OCI-LY1 (cell line): ENCODE results near the gene BLOC1S1.

Source experiments
- H2AFZ ChIP-seq: fragments of 200-600 bp; sonication (generic), shearing (Covaris generic); 2 replicates; pipeline ENCODE4 v1.6.0; 2014; ENCODE audit warnings: antibody characterized with exemption, mild to moderate bottlenecking, low read length
- H3F3A ChIP-seq: fragments of 200-600 bp; sonication (generic), shearing (Covaris generic); 2 replicates; pipeline ENCODE4 v1.6.0; 2014; ENCODE audit warnings: mild to moderate bottlenecking, antibody characterized with exemption, low read length, moderate library complexity; ENCODE audit not compliant: insufficient read depth
- H3K27ac ChIP-seq: fragments of 200-600 bp; sonication (generic); 2 replicates; pipeline ENCODE4 v1.5.1; 2014; ENCODE audit warnings: low read length, mixed run types, mild to moderate bottlenecking, low read depth; ENCODE audit not compliant: poor library complexity, severe bottlenecking
- H3K27me3 ChIP-seq: fragments of 200-600 bp; sonication (generic); 2 replicates; pipeline ENCODE4 v1.6.0; 2014; ENCODE audit warnings: antibody characterized with exemption, mild to moderate bottlenecking, low read length, moderate library complexity; ENCODE audit not compliant: insufficient read depth
- H3K36me3 ChIP-seq: fragments of 200-600 bp; sonication (generic); 2 replicates; pipeline ENCODE4 v1.6.1; 2014; ENCODE audit warnings: mild to moderate bottlenecking, antibody characterized with exemption, low read length, moderate library complexity, mixed read lengths; ENCODE audit not compliant: insufficient read depth
- H3K4me1 ChIP-seq: fragments of 200-600 bp; sonication (generic); 2 replicates; pipeline ENCODE4 v1.5.1; 2014; ENCODE audit warnings: mild to moderate bottlenecking, low read length, moderate library complexity; ENCODE audit not compliant: insufficient read depth, severe bottlenecking
- H3K4me2 ChIP-seq: fragments of 200-600 bp; sonication (generic), shearing (Covaris generic); 2 replicates; pipeline ENCODE4 v1.6.1; 2014; ENCODE audit warnings: low read length
- H3K4me3 ChIP-seq: fragments of 200-600 bp; sonication (generic); 2 replicates; pipeline ENCODE4 v1.5.1; 2014; ENCODE audit warnings: low read length, low read depth, mild to moderate bottlenecking, mixed read lengths; ENCODE audit not compliant: poor library complexity, severe bottlenecking
- H3K79me2 ChIP-seq: fragments of 200-600 bp; shearing (Covaris generic); 2 replicates; pipeline ENCODE4 v1.6.1; 2016; ENCODE audit warnings: mixed run types, low read length, mixed read lengths; ENCODE audit not compliant: insufficient read depth
- H3K9ac ChIP-seq: fragments of 200-600 bp; sonication (generic), shearing (Covaris generic); 2 replicates; pipeline ENCODE4 v1.6.1; 2014; ENCODE audit warnings: mild to moderate bottlenecking, low read length, mixed read lengths
- H3K9me2 ChIP-seq: fragments of 200-600 bp; sonication (generic), shearing (Covaris generic); 2 replicates; pipeline ENCODE4 v1.6.1; 2014; ENCODE audit warnings: low read depth, mild to moderate bottlenecking, low read length, mixed read lengths
- H3K9me3 ChIP-seq: fragments of 200-600 bp; shearing (Covaris generic); 2 replicates; pipeline ENCODE4 v1.6.1; 2014; ENCODE audit warnings: low read length, mixed read lengths
- H4K20me1 ChIP-seq: fragments of 200-600 bp; sonication (generic), shearing (Covaris generic); 2 replicates; pipeline ENCODE4 v1.6.0; 2016; ENCODE audit warnings: mild to moderate bottlenecking, low read length; ENCODE audit not compliant: insufficient read depth
- EZH2 ChIP-seq: fragments of 200-600 bp; sonication (generic), shearing (Covaris generic); IDR thresholded peaks from 2 replicates; pipeline ENCODE4 v1.8.0; 2017; ENCODE audit warnings: borderline replicate concordance, mixed run types, mild to moderate bottlenecking, antibody characterized with exemption, low read length, moderate library complexity, mixed read lengths
- TF ChIP-seq, protein P1 (sequence below): fragments of 200-600 bp; sonication (generic), shearing (Covaris generic); IDR thresholded peaks from 2 replicates; pipeline ENCODE4 v1.5.1; 2017; ENCODE audit warnings: mild to moderate bottlenecking, antibody characterized with exemption, low read length, moderate library complexity, mixed read lengths

The BLOC1S1 gene

DNA sequence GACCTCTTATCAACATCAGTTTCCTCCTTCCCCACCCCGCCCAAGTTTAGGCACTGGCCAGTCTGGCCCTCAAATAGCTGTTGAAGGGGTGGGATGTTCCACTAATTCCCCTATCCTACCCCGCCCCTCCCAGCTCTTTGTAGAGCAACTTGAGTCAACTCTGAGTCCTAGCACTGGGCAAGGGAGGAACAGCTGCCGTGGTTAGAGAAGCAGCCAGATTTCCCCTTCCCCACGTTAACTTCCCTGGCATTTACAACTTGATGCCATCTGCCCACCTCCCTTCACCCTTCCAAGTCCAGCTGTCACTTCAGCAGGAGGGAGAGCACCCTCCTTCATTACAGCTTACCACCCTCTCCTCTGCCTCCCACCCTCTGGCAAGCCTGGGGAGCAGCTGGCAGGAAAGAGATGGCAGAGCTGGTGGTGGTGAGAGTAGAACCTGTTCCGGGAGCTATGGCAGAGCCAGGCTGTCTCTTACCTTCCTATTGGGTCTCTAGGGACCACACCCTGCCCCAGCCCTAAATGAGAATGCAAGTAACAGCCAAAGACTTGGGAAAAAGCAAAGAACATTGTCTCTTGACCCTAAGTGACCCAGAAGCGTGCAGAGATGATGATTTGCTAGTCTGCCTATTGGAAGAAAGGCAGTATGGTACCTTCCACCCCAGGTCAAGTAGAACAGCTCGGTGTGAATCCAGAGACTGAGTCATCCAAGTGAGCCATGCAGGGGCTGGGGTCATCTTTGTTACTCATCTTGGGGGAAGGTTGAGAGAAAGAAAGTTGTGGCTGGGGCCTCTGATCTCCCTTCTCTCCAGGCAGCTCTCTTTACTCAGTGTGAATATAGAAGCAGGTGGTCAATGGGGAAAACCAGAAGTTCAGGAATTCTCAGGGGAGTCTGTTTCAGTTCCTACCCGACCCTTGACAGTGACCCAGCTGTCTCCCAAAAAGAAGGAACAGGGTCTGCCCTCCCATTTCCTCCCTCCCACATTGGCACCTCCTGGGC is 1.5 kb downstream of the BLOC1S1 start:
- H3K9ac ChIP-seq: peak overlapping the region; percentile 82
- no peak overlapping the region for H2AFZ ChIP-seq
- H4K20me1 ChIP-seq: no peaks in the 10 kb centered on the region
- H3K4me3 ChIP-seq: peak overlapping the region; percentile 82
- no peaks in the 10 kb centered on the region for H3K36me3 ChIP-seq
- H3K27me3 ChIP-seq: no peaks in the 10 kb centered on the region
- H3K27ac ChIP-seq: peak overlapping the region; percentile 81
- no peaks in the 10 kb centered on the region for H3K79me2 ChIP-seq
- peaks cover 31% of the 10 kb centered on the region for H3K4me1 ChIP-seq
- peak overlapping the region; percentile 97 for H3K4me2 ChIP-seq
- no peaks in the 10 kb centered on the region for H3K9me3 ChIP-seq
- TF ChIP-seq EZH2: no peak
- TF ChIP-seq, protein P1, sequence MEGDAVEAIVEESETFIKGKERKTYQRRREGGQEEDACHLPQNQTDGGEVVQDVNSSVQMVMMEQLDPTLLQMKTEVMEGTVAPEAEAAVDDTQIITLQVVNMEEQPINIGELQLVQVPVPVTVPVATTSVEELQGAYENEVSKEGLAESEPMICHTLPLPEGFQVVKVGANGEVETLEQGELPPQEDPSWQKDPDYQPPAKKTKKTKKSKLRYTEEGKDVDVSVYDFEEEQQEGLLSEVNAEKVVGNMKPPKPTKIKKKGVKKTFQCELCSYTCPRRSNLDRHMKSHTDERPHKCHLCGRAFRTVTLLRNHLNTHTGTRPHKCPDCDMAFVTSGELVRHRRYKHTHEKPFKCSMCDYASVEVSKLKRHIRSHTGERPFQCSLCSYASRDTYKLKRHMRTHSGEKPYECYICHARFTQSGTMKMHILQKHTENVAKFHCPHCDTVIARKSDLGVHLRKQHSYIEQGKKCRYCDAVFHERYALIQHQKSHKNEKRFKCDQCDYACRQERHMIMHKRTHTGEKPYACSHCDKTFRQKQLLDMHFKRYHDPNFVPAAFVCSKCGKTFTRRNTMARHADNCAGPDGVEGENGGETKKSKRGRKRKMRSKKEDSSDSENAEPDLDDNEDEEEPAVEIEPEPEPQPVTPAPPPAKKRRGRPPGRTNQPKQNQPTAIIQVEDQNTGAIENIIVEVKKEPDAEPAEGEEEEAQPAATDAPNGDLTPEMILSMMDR: no peak
- H3F3A ChIP-seq: no peaks in the 10 kb centered on the region
- no peaks in the 10 kb centered on the region for H3K9me2 ChIP-seq

DNA sequence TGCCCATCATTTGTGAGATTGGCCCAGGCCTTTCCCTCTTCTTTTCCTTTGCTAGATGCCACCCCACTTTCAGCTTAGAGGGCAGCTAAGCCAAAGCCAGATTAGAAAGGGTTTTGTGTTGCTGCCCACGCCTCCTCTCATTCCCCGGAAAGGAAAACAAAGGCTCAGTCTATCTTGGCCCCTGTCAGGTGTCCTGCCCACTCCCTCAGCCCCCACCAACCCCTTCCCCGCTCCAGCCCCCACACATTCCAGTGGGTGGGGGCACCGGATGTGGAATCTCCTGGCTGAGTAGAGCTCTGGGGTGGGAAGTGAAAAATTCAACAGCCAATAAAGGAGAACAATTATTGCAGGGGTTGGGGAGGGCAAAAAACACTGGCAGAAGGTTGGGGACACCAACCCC is 2.2 kb downstream of the BLOC1S1 start:
- Histone ChIP-seq H3K9me3 (no peaks in the 10 kb centered on the region), H3K4me3 (no peak overlapping the region), H2AFZ (no peak overlapping the region), H3F3A (no peaks in the 10 kb centered on the region), H3K27ac (peak overlapping the region; percentile 81), H3K27me3 (no peaks in the 10 kb centered on the region), H3K9ac (no peak overlapping the region; the same call in 1 of the 2 replicates), H3K9me2 (no peaks in the 10 kb centered on the region), H3K79me2 (no peaks in the 10 kb centered on the region), H3K4me2 (peak overlapping the region; percentile 97; the same call in 1 of the 2 replicates), H4K20me1 (no peaks in the 10 kb centered on the region), H3K36me3 (no peaks in the 10 kb centered on the region), H3K4me1 (peaks cover 36% of the 10 kb centered on the region)
- TF ChIP-seq, protein P1: no peak
- TF ChIP-seq EZH2: no peak

DNA sequence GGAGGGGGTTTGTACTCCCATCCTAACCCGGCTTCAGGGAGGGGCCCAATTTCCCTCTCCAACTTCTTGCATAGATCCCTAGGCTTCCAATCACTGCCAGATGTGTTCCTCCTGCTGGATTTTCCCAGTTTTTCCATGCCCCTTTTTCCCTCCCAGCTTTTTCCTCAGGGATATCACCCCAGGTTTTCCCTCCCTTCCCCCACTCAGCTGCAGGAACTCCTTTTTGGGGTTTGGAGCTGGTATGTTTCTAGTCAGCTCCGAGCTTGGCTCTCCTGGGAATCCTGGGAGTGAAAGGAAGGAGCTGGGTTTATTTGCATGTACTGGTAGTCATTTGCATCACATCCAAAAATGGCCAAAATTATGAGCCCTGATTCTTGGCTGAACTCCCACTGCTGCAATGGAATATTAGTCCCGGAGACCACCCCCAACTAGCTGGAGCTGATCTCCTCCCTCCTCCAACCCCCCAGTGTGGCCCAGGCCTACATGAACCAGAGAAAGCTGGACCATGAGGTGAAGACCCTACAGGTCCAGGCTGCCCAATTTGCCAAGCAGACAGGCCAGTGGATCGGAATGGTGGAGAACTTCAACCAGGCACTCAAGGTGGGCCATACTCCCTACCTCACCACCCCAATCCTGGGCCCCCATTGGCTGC is 2.9 kb downstream of the BLOC1S1 start:
- Histone ChIP-seq H3K4me3 (no peak overlapping the region), H3K4me1 (peaks cover 44% of the 10 kb centered on the region), H2AFZ (no peak overlapping the region), H4K20me1 (no peaks in the 10 kb centered on the region), H3K9me2 (no peaks in the 10 kb centered on the region), H3K79me2 (no peaks in the 10 kb centered on the region), H3K27ac (no peak overlapping the region), H3F3A (no peaks in the 10 kb centered on the region), H3K36me3 (no peaks in the 10 kb centered on the region), H3K4me2 (no peak overlapping the region), H3K27me3 (no peaks in the 10 kb centered on the region), H3K9ac (no peak overlapping the region), H3K9me3 (no peaks in the 10 kb centered on the region)
- TF ChIP-seq, protein P1: no peak
- TF ChIP-seq EZH2: no peak
